IMR-90 (cell line): Measurements from ENCODE around the gene DHRS3.

Experiments used
- CEBPB ChIP-seq: IDR thresholded peaks from 2 replicates; pipeline ENCODE4 v1.6.1; 2012; ENCODE audit warnings: low read depth, low read length, improper control_type of control experiment
- NFE2L2 ChIP-seq: fragments of 150-350 bp; IDR thresholded peaks from 2 replicates; pipeline ENCODE4 v1.6.1; 2016; ENCODE audit warnings: low read depth, mild to moderate bottlenecking, low read length
- POLR2A ChIP-seq: IDR thresholded peaks from 2 replicates; pipeline ENCODE4 v1.6.1; 2012; ENCODE audit warnings: mild to moderate bottlenecking, low read depth, low read length
- RAD21 ChIP-seq: IDR thresholded peaks from 2 replicates; pipeline ENCODE4 v1.6.1; 2012; ENCODE audit warnings: low read length, improper control_type of control experiment
- RFX5 ChIP-seq: IDR thresholded peaks from 2 replicates; pipeline ENCODE4 v1.8.0; 2012; ENCODE audit warnings: low read depth, mild to moderate bottlenecking, low read length, moderate library complexity
- TF ChIP-seq, protein P1 (sequence below): conservative IDR thresholded peaks from 2 replicates; pipeline ENCODE4 v1.5.1; 2012; ENCODE audit warnings: mild to moderate bottlenecking, low read depth, low read length, improper control_type of control experiment

GRCh38 chr1:12543740-12544154, 74.3 kb downstream of the DHRS3 start:
- TF ChIP-seq RAD21 (no peak), CEBPB (no peak), POLR2A (no peak), RFX5 (no peak), NFE2L2 (no peak)
- TF ChIP-seq, protein P1, sequence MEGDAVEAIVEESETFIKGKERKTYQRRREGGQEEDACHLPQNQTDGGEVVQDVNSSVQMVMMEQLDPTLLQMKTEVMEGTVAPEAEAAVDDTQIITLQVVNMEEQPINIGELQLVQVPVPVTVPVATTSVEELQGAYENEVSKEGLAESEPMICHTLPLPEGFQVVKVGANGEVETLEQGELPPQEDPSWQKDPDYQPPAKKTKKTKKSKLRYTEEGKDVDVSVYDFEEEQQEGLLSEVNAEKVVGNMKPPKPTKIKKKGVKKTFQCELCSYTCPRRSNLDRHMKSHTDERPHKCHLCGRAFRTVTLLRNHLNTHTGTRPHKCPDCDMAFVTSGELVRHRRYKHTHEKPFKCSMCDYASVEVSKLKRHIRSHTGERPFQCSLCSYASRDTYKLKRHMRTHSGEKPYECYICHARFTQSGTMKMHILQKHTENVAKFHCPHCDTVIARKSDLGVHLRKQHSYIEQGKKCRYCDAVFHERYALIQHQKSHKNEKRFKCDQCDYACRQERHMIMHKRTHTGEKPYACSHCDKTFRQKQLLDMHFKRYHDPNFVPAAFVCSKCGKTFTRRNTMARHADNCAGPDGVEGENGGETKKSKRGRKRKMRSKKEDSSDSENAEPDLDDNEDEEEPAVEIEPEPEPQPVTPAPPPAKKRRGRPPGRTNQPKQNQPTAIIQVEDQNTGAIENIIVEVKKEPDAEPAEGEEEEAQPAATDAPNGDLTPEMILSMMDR, result no peak
